H7 (cell line): ENCODE data around the gene CHRNB2. TPM values are rescaled to one million over a fixed set of nuclear protein-coding genes. Genes with fewer than 3 reads are reported as not detected.

Source experiments
- DNase-seq: peaks from one replicate; pipeline ENCODE4 v3.0.0; 2012
- H3K27me3 ChIP-seq: 2 replicates; pipeline ENCODE4 v1.6.0; 2011; ENCODE audit warnings: mild to moderate bottlenecking, low read length; ENCODE audit not compliant: control insufficient read depth, insufficient read depth
- H3K36me3 ChIP-seq: replicated peaks from 2 replicates; pipeline ENCODE4 v1.5.1; 2011; ENCODE audit warnings: low read length; ENCODE audit not compliant: control insufficient read depth, insufficient read depth
- H3K4me3 ChIP-seq: 2 replicates; pipeline ENCODE4 v1.5.1; 2011; ENCODE audit warnings: low read depth, mild to moderate bottlenecking, control low read depth, low read length, moderate library complexity; ENCODE audit not compliant: insufficient read depth
- total RNA-seq: library from RNA; depleted of rRNA; stranded (reverse); fragments of >200 nt; shearing (Covaris generic); gene quantifications from 2 replicates; pipeline ENCODE4 v1.2.3, GENCODE V29; 2014; rRNA removed

CHRNB2 gene
- total RNA-seq, 1 experiment from 2014 or later = 0.83 TPM

DNA sequence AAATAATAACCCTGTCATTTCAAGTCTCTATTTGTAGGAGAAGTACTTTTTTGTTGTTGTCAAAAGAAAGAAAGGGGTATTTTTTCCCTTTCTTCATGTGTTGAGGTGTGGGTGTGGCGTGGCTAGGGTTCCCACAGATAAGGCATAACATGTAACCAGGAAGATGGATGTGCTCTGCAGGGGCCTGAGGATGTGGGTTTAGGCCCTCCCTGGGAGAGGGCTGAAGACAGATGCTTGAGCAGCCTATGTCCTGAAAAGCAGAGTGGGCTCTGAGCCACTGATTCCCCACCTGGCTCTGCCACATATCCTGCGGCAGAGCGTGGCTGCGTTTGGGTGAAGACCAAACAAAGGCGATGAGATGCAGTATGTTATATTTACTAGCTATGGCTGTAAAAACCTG, 54.3 kb downstream of the CHRNB2 start:
- H3K4me3 ChIP-seq = no peak overlapping the region
- H3K36me3 ChIP-seq = no peaks in the 10 kb centered on the region
- no peaks in the 10 kb centered on the region for H3K27me3 ChIP-seq
- DNase-seq = no peak

DNA sequence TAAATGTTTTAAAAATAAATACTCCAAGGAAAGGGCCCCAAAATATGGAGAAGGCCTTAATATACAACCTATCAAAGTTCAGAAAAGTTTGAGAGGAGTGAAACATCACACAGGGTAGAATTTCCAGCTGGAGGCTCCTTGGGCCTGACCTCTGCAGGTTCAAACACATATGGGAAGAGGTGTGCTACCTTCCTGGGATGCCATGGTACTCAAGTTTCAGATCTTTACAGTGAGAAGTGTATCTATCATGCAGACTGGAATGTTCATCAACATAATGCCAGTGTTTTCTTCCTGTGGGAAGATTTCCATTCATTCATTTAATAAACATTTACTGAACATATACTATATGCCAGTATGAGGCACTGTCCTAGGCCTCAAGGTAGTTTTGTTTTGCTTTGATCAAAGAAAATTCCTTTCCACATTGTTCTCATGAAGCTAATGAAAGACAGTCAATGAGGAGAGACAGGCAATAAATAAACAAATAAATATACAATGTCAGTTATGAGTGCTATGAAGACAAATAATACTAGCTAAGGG, 55.0 kb downstream of the CHRNB2 start:
- no peak for DNase-seq
- Histone ChIP-seq H3K27me3 (no peaks in the 10 kb centered on the region), H3K4me3 (no peak overlapping the region), H3K36me3 (no peaks in the 10 kb centered on the region)

DNA sequence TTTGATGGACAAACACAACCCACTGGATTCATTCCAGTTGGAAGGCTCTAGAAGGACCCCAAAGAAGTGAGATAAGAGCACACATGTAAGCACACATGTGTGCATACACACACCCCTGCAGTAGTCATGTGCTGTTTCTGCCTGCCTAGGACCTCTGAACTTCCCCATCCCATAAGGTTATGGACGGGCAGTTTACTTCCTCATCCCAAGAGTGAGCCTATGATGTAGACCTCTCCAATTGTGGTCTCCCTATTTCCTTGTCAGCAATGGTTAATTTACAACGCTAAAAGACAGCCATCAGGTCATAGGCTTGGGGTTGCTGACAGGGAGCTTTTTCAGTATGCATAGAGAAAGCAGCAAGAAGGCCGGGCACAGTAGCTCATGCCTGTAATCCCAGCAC, 55.8 kb downstream of the CHRNB2 start:
- Histone ChIP-seq H3K36me3 (no peaks in the 10 kb centered on the region), H3K27me3 (no peaks in the 10 kb centered on the region), H3K4me3 (no peak overlapping the region)
- DNase-seq = no peak

DNA sequence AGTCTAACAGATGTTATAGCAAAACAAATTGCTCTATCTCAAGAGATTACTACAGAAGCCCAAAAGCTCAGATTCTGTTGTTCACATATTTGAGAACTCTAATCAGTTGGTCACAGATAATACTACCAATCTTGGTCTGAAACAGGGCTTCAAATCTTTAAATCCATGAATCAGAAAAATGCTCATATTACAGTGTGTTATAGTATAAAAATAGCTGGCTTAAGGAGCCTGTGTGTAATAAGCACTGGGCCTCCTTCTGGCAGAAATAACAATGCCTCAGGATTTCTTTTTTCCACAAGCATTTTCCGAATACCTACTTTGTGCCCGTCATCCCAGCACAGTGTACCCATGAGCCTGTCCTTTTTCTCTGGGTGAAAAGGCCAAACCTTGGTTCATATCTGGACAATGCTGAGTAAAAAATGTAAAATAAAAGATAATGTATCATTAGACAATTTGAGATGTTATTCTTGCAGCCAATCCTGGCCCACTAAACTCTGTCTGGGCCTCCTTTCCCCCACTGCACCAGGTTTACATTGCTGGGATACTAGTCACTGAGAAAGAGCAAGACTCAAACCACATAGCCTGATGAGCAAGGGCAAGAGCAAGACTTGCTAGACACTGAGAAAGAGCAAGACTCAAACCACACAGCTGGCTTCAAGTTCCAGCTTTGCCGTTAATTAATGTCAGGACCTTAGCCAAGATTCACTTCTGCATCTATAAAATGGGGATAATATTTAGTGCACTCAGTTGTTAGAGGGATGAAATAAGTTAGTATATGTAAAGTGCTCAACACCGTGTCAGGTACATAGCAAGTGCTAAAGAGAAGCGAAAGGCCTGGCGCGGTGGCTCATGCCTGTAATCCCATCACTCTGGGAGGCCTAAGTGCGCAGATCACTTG, 57.4 kb downstream of the CHRNB2 start:
- no peak overlapping the region for H3K4me3 ChIP-seq
- H3K36me3 ChIP-seq = no peaks in the 10 kb centered on the region
- H3K27me3 ChIP-seq = no peaks in the 10 kb centered on the region
- DNase-seq = no peak

DNA sequence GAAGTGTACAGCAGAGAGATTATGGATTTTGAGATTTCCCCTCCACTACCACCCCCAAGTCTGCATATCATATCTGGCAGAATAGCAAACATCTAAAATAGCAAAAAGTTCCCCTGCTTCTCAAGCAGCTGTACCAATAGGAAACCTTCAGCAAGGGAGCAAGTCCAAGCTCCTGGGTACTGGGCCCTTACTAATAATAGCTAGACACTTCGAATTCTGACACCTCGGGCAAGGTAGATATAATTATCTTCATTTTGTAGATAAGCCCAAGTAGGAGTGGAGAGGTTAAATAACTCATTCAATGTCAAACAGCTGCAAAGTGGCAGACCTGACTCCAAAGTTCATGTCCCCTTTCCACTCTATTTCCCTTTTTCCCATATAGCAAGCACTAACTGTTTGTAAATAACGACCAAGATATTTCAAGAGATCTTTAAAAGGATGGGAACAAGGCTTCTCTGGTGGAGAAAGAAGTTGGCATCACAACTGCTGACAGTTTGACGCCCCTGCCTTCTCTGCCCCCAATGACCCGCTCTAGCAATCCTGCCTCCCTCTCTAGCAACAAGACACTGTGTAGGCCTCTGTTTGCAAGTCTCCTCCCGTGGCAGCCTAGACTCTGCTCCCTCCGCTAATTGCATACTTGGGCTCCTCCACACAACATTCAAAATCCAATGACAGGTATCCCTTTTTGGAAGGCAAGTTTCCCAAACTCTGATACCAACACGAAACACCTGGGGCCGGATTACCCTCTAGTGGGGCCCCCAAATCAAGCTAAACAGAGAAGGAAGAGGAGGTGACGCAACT, 59.1 kb downstream of the CHRNB2 start:
- H3K4me3 ChIP-seq = peak overlapping the region; percentile 100
- no peaks in the 10 kb centered on the region for H3K36me3 ChIP-seq
- no peak for DNase-seq
- no peaks in the 10 kb centered on the region for H3K27me3 ChIP-seq

DNA sequence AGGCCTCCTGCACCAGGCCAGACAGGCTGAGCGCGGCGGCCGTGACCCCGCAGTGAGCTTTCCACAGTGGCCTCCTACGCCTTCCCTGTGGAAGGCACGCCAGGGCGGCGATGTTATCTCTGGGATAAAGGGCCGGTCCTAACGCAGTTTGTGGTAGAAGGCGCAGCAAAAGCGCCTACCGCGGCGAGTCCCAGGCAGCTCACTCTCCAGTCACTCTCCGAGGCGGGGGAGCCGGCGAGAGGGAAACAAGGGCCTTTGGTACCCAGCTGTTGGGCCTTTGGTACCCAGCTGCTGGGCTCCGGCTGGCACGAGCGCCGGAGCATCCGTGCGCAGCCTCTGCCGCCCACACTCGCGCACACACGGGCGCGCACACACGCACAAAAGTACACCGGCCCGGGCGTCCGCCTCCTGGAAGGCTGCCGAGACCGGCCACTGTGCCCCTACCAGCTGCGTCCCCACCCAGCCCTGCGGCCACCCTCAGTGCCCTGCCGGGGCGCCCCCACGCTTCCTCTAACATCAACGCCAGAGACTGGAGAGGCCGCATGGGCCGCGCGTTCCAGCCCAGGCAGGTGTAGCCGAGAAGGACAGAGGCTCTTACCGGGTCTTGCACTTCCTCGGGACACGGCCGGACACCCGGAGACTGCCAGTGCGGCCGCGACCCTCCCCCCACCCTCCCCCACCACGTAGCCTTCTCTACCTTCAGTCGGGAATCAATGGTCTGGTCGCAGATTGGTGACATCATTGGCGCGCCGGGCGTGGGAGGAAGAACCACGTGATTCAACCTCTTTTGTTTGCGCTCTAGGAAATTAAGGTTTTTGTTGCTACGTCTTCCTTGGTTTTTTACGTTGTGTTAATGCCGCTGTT, 59.9 kb downstream of the CHRNB2 start:
- DNase-seq = peak; percentile 90
- Histone ChIP-seq H3K4me3 (peak overlapping the region; percentile 100), H3K27me3 (no peaks in the 10 kb centered on the region), H3K36me3 (no peaks in the 10 kb centered on the region)

DNA sequence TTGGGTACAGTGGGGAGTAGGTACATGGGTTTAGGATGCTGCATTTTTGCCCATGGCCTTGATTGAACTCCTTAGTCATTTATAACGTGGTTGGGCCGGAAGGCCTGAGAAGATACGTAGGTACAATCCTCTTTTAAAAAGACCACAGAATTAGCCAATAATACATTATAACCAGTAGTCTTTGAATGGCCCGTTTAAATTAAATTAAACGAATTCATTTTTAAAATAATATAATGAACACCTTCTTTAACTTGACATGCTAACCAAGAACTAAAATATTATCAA, 60.5 kb downstream of the CHRNB2 start:
- no peak for DNase-seq
- no peaks in the 10 kb centered on the region for H3K36me3 ChIP-seq

DNA sequence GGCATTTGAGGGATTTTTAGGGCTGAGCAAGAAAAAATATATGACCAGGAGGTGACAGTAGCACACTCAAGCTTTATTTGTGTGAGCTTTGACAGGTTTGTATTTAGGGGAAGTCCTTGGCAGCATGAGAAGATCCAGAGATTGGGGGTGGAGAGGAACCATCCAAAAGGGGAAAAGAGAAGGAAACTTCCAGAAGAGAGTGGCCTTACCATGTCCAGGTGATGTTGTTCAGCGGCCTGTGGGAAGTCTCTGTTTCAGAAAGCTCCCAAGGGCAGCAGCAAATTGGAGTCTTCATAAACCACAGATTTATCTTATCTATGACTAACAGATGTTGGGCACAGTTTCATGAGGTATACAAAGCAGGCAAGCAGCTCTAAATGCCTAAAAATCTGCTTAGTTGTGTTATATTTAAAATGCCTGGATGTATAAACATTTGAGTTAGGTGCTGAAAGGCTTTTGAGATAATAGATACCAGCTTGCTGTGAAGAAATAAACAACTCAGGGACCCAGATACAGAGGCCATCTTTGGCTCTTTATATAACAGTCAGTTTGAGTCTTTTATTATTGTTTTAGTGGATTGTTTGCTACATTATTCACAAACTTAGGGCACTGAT, 61.6 kb downstream of the CHRNB2 start:
- Histone ChIP-seq H3K4me3 (no peak overlapping the region), H3K36me3 (no peaks in the 10 kb centered on the region), H3K27me3 (no peaks in the 10 kb centered on the region)
- DNase-seq = no peak

More for the DNA sequence above, 60.5 kb downstream of the CHRNB2 start:
- H3K4me3 ChIP-seq = peak overlapping the region; percentile 100
- no peaks in the 10 kb centered on the region for H3K27me3 ChIP-seq

Other genes with a start within 250 kb of the CHRNB2 start
- gene AQP10, start 246.7 kb upstream of the CHRNB2 start, total RNA-seq = not detected in 2 replicates
- 62.0 and 73.2 TPM in 2 replicates for gene ATP8B2, start 242.3 kb upstream of the CHRNB2 start, total RNA-seq
- gene IL6R, start 162.4 kb upstream of the CHRNB2 start, total RNA-seq = 8.6 and 10.3 TPM in 2 replicates
- 0.38 and 0.44 TPM in 2 replicates for gene TDRD10, start 65.6 kb upstream of the CHRNB2 start, total RNA-seq
- gene SHE, start 65.4 kb upstream of the CHRNB2 start, total RNA-seq = 0.55 and 0.73 TPM in 2 replicates
- 53.4 and 64.8 TPM in 2 replicates for gene UBE2Q1, start 9.1 kb upstream of the CHRNB2 start, total RNA-seq
- gene ADAR, start 40.4 kb downstream of the CHRNB2 start, total RNA-seq = 196 and 238 TPM in 2 replicates